KOPT-K1 (cell line): ENCODE measurements around the gene SEPTIN2.
"Not testable (repeated sequence)": the region's sequence is repeated elsewhere in the genome, so short reads cannot be mapped to it uniquely, and the experiment has no call there.

Experiments used
- H3K27ac ChIP-seq: fragments of 200-600 bp; sonication (generic); 2 replicates; pipeline ENCODE4 v1.5.1; 2016; ENCODE audit warnings: antibody characterized with exemption, mild to moderate bottlenecking, low read depth, low read length; ENCODE audit not compliant: poor library complexity, severe bottlenecking
- H3K36me3 ChIP-seq: fragments of 200-600 bp; sonication (generic); 2 replicates; pipeline ENCODE4 v1.5.1; 2017; ENCODE audit warnings: antibody characterized with exemption, mild to moderate bottlenecking, low read length, moderate library complexity; ENCODE audit not compliant: insufficient read depth
- H3K9me3 ChIP-seq: fragments of 200-600 bp; sonication (generic); 2 replicates; pipeline ENCODE4 v1.5.1; 2017; ENCODE audit warnings: antibody characterized with exemption, low read length, mild to moderate bottlenecking; ENCODE audit not compliant: insufficient read depth, poor library complexity, severe bottlenecking

The SEPTIN2 gene

DNA sequence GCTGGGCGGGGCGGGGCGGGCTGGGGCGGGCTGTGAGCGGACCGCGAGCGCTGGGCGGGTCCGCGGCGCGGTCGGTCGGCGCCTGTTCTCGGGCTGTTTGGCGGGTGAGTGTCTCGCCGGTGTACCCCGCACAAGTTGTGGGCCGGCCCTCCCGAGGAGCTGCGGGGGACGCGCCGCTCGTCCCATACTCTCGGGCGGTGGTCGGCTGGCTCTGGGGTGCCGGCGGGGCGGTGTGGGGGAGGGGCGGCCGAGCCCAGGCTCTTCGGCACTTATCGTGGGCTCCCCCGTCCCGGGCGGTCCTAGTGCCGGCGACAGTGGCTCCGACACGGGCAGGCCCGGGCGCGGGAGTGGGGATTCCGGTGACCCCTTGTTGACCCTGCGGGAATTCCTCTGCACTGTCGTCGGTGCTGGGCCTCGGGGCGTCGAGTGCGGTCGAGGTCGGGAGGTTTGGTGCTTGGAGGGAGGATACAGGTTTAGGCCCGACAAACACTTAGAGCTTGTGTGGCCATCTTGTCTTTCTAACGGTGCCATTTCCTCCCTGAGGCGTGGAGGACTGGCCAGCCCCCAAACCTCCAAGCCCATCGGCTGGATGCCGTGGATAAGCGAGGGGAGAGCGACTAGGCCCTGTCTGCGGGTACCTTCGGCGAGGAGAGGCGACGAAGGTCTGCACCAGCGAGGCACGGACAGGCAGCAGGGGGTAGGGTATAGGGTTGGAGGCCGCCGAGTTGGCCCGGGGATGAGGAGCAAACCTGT, at the start of gene SEPTIN2:
Gene SEPTIN2, plus strand, starts transcription at position 47 of the 753 bp plus-strand sequence. CDS start 8,308 bp downstream, outside the sequence.
- Histone ChIP-seq H3K36me3 (peaks cover 36% of the 10 kb centered on the region), H3K27ac (peak within 1 kb of the TSS; percentile 100), H3K9me3 (no peaks in the 10 kb centered on the region)

- Histone ChIP-seq H3K9me3 (no peaks in the 10 kb centered on the region), H3K36me3 (peaks cover 51% of the 10 kb centered on the region), H3K27ac (no peak overlapping the region)
Observed at GRCh38 chr2:241267249-241268067, 48.3 kb upstream of the SEPTIN2 start.

DNA sequence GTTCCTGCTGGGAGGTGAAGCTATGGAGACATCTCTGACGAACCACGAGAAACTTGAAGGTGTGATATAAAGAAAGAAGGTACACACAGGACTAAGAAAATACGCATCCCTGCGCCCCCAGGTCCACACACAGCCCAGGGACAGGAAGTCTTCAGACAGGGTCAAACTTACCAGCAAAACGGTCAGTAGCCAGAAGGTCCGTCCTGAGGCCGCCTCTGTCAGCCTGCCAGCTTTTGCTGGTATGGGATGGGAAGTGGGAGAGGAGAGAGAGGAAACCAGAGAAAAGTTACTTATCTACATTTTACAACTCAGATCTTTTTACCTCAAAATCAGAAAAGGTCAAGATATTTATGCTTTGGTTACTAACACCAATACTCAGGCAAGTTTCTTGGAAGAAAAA, 47.4 kb upstream of the SEPTIN2 start:
- no peaks in the 10 kb centered on the region for H3K9me3 ChIP-seq
- H3K27ac ChIP-seq = no peak overlapping the region
- H3K36me3 ChIP-seq = peaks cover 42% of the 10 kb centered on the region

- Histone ChIP-seq H3K36me3 (peaks cover 42% of the 10 kb centered on the region), H3K9me3 (no peaks in the 10 kb centered on the region), H3K27ac (no peak overlapping the region)
Observed at GRCh38 chr2:241268716-241269445, 46.8 kb upstream of the SEPTIN2 start.

- Histone ChIP-seq H3K36me3 (peaks cover 37% of the 10 kb centered on the region), H3K9me3 (no peaks in the 10 kb centered on the region), H3K27ac (no peak overlapping the region)
Observed at GRCh38 chr2:241269707-241270520, 45.8 kb upstream of the SEPTIN2 start.

DNA sequence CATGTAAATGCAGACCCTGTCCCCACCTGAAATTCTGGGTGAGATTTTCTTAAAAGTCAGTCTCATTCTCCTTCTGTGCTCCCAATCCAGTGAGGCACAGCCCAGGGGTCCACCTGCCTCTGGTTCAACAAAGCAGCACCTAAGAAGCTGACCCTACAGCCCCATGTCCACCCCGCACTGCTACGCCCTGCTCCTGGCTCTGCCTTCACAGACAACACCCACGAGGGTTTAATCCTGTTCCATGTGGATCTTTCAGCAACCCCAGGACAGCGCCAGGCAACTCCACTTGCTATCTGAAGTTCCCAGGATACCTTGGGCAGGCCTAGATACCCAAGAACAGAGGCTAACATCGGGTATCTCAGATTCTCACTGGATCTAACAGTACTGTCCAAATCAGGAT, 45.2 kb upstream of the SEPTIN2 start:
- Histone ChIP-seq H3K9me3 (peaks cover 4% of the 10 kb centered on the region), H3K27ac (no peak overlapping the region), H3K36me3 (peaks cover 32% of the 10 kb centered on the region)

GRCh38 chr2:241271706-241272302, 43.9 kb upstream of the SEPTIN2 start:
- H3K27ac ChIP-seq = no peak overlapping the region
- H3K9me3 ChIP-seq = peaks cover 14% of the 10 kb centered on the region
- peaks cover 20% of the 10 kb centered on the region for H3K36me3 ChIP-seq

GRCh38 chr2:241272303-241273209, 43.2 kb upstream of the SEPTIN2 start:
- Histone ChIP-seq H3K9me3 (peaks cover 14% of the 10 kb centered on the region), H3K36me3 (peaks cover 13% of the 10 kb centered on the region), H3K27ac (no peak overlapping the region)

DNA sequence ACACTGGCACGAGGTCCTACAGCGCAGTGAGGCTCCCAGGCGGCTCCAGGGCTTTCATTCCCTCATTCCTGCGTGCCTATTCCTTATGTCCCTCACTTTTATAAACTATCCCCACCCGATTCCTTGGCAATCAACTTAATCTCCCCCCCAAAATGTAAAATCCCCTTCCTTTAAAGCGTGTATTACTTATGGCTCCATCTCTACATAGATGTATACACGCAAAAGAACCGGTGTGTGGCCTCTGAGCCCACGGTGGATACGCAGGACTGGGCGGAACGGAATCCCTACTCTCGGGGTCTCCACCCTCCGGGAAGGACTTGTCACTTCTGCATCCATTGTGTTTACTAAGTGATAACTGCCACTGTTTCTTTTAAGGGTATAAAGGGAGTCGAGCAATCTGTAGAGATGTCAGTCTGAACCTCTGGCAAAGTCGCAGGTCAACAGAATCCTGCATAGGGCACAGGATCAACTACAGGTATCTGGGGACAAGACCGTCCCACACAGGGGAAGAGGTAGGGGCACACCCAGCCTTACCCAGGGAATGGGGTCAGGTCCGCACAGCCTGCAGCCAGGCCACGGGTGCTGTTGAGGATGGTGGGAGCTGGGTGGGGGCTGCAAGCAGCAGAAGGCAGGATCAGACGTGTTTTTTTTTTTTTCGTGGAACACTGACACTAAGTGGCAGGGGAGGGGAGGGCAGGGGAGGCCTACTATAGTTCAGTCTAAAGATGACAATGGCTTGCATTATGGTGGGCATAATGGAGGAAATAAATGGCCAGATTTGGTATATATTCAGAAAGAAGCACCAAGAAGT, 42.3 kb upstream of the SEPTIN2 start:
- Histone ChIP-seq H3K9me3 (peaks cover 14% of the 10 kb centered on the region), H3K27ac (no peak overlapping the region), H3K36me3 (peaks cover 9% of the 10 kb centered on the region; the same call in 1 of the 2 replicates)

DNA sequence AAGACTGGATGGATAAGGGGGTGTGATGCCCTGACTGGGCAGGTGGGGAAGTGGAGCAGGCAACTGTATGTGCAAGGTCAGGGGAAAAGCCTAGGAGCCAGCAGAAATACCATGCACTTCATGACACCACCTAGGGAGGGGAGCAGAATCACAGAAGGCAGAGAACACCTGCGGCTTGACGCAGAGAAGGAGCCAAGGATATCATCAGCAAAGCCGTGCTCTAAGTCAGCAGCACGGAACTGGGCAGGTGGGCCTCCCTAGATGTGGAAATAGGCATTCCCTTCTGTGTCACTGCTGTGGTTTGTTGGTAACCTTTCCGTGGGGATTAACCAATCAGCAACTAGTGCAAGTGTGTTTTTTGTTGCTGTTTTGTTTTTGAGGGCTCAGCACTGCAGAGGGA, 41.6 kb upstream of the SEPTIN2 start:
- Histone ChIP-seq H3K36me3 (peaks cover 9% of the 10 kb centered on the region; the same call in 1 of the 2 replicates), H3K27ac (no peak overlapping the region), H3K9me3 (peaks cover 14% of the 10 kb centered on the region)

GRCh38 chr2:241275504-241275903, 40.2 kb upstream of the SEPTIN2 start:
- Histone ChIP-seq H3K36me3 (peaks cover 16% of the 10 kb centered on the region), H3K9me3 (peaks cover 14% of the 10 kb centered on the region), H3K27ac (no peak overlapping the region)

GRCh38 chr2:241275910-241276309, 39.8 kb upstream of the SEPTIN2 start:
- H3K9me3 ChIP-seq = peaks cover 14% of the 10 kb centered on the region
- no peak overlapping the region for H3K27ac ChIP-seq

GRCh38 chr2:241278306-241278705, 37.4 kb upstream of the SEPTIN2 start:
- peaks cover 14% of the 10 kb centered on the region for H3K9me3 ChIP-seq
- peaks cover 16% of the 10 kb centered on the region for H3K36me3 ChIP-seq
- not testable (repeated sequence) for H3K27ac ChIP-seq

More at GRCh38 chr2:241275910-241276309, 39.8 kb upstream of the SEPTIN2 start:
- H3K36me3 ChIP-seq = peaks cover 16% of the 10 kb centered on the region
